Activated naive CD4-positive, alpha-beta T cell treated with anti-CD3 and anti-CD28 coated beads, Interleukin-2, amount 50 U/mL, for 24 hours (primary cell): Measurements from ENCODE around the gene LUC7L3.
"Not testable (repeated sequence)": the region's sequence is repeated elsewhere in the genome, so short reads cannot be mapped to it uniquely, and the experiment has no call there.

ENCODE experiments used
- H3K27ac Mint-ChIP-seq: one replicate; pipeline ENCODE4 v1.8.0; 2021; ENCODE audit warnings: mild to moderate bottlenecking, mixed read lengths
- H3K27me3 Mint-ChIP-seq: one replicate; pipeline ENCODE4 v1.8.0; 2021; ENCODE audit warnings: mixed read lengths
- H3K36me3 Mint-ChIP-seq: one replicate; pipeline ENCODE4 v1.8.0; 2021; ENCODE audit warnings: mixed read lengths
- H3K4me1 Mint-ChIP-seq: one replicate; pipeline ENCODE4 v1.8.0; 2021; ENCODE audit warnings: mixed read lengths
- H3K4me3 Mint-ChIP-seq: one replicate; pipeline ENCODE4 v1.8.0; 2021; ENCODE audit warnings: mild to moderate bottlenecking, mixed read lengths
- H3K9me3 Mint-ChIP-seq: one replicate; pipeline ENCODE4 v1.8.0; 2021; ENCODE audit warnings: mixed read lengths

Gene LUC7L3

DNA sequence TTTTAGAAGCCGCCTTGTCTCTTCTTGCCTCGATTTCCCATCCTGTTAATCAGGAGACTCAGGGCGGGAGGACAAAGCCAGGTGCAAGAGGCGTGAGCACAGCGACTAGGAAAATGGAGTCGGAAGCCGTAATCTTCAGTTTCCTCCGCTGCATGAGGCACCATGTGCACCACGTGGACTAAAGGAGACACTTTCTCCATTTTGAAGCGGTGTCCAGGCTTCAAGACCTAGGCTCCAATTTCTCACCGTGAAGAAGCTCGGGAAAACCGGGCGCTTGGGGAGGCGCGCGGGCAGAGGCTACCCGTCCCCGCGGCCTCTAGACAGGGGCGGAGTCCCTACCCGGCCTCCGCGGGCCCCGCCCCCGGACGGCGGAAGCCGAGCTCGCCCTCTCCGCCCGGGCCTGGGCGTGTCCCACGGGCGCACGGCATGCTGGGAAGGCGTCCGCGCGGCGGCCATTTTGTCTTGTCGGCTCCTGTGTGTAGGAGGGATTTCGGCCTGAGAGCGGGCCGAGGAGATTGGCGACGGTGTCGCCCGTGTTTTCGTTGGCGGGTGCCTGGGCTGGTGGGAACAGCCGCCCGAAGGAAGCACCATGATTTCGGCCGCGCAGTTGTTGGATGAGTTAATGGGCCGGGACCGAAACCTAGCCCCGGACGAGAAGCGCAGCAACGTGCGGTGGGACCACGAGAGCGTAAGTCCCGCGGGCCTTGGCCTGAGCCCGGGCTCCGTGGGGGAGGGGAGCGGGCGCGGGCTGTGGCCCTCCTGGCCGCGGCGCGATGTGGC, at the start of gene LUC7L3:
TSS of gene LUC7L3 (plus strand) at position 460 of the 780 bp plus-strand sequence. CDS start at position 590, 130 bp downstream.
- Mint-ChIP-seq H3K27me3 (no peaks in the 10 kb centered on the region), H3K4me3 (peak within 1 kb of the TSS; percentile 97), H3K9me3 (no peaks in the 10 kb centered on the region), H3K36me3 (peaks cover 13% of the 10 kb centered on the region), H3K4me1 (peaks cover 25% of the 10 kb centered on the region), H3K27ac (peak within 1 kb of the TSS; percentile 88)

GRCh38 chr17:50672071-50672470, 47.3 kb upstream of the LUC7L3 start:
- Mint-ChIP-seq H3K4me1 (no peaks in the 10 kb centered on the region), H3K4me3 (no peak overlapping the region), H3K27me3 (no peaks in the 10 kb centered on the region), H3K36me3 (no peaks in the 10 kb centered on the region), H3K9me3 (no peaks in the 10 kb centered on the region), H3K27ac (no peak overlapping the region)

DNA sequence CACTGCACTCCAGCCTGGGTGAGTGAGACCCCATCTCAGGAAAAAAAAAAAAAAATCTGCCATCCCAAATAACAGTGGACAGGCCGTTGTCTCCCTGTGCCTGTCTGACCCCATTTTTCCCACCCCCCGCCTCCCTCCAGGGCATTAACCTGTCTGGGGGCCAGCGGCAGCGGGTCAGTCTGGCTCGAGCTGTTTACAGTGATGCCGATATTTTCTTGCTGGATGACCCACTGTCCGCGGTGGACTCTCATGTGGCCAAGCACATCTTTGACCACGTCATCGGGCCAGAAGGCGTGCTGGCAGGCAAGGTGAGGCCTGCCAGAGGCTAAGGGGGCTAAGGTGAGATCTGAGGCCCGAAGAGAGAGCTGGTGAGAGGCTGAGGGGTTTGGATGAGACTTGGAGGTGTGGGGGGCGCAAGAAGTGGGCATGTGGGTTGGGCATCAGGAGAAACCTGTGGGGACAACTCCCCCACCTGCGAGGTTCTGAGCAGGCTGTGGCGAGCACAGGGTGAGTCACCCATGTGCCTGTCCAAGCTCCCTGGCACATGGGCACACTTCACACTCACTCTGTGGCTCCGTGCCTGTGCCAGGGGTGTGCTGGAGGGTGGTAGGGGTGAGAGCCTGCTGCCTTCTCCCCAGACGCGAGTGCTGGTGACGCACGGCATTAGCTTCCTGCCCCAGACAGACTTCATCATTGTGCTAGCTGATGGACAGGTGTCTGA, 46.4 kb upstream of the LUC7L3 start:
- Mint-ChIP-seq H3K27ac (no peak overlapping the region), H3K9me3 (no peaks in the 10 kb centered on the region), H3K36me3 (no peaks in the 10 kb centered on the region), H3K27me3 (no peaks in the 10 kb centered on the region), H3K4me3 (no peak overlapping the region), H3K4me1 (no peaks in the 10 kb centered on the region)

DNA sequence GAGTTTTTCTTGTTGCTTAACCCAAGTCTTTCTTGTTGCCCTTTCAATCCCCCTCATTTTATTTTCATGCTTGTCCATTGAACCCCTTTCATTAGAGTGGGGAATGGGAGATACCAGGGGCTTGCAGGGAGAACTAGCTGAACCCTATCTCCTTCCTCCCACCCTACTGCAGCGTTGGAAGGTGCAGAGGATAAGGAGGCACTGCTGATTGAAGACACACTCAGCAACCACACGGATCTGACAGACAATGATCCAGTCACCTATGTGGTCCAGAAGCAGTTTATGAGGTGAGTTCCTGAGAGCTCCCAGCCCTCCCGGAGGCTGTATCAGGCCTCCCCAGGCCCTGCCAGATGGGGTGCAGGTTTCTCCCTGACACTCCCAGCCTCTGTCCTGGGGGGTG, 44.2 kb upstream of the LUC7L3 start:
- Mint-ChIP-seq H3K36me3 (no peaks in the 10 kb centered on the region), H3K4me1 (no peaks in the 10 kb centered on the region), H3K4me3 (no peak overlapping the region), H3K27me3 (no peaks in the 10 kb centered on the region), H3K9me3 (no peaks in the 10 kb centered on the region), H3K27ac (no peak overlapping the region)

- H3K36me3 Mint-ChIP-seq = no peaks in the 10 kb centered on the region
- no peaks in the 10 kb centered on the region for H3K9me3 Mint-ChIP-seq
- no peak overlapping the region for H3K27ac Mint-ChIP-seq
- peaks cover 1% of the 10 kb centered on the region for H3K27me3 Mint-ChIP-seq
- no peaks in the 10 kb centered on the region for H3K4me1 Mint-ChIP-seq
- H3K4me3 Mint-ChIP-seq = no peak overlapping the region
These were observed 43.8 kb upstream of the LUC7L3 start for GRCh38 chr17:50675627-50676026.

GRCh38 chr17:50676065-50676975, 43.1 kb upstream of the LUC7L3 start:
- H3K27me3 Mint-ChIP-seq = peaks cover 4% of the 10 kb centered on the region
- H3K4me3 Mint-ChIP-seq = no peak overlapping the region
- H3K36me3 Mint-ChIP-seq = no peaks in the 10 kb centered on the region
- H3K27ac Mint-ChIP-seq = no peak overlapping the region
- peaks cover 4% of the 10 kb centered on the region for H3K4me1 Mint-ChIP-seq
- H3K9me3 Mint-ChIP-seq = no peaks in the 10 kb centered on the region

- H3K9me3 Mint-ChIP-seq = no peaks in the 10 kb centered on the region
- no peak overlapping the region for H3K27ac Mint-ChIP-seq
- H3K36me3 Mint-ChIP-seq = no peaks in the 10 kb centered on the region
- H3K4me3 Mint-ChIP-seq = no peak overlapping the region
- H3K4me1 Mint-ChIP-seq = peaks cover 7% of the 10 kb centered on the region
- peaks cover 5% of the 10 kb centered on the region for H3K27me3 Mint-ChIP-seq
These were observed 41.5 kb upstream of the LUC7L3 start for GRCh38 chr17:50677851-50678375.

DNA sequence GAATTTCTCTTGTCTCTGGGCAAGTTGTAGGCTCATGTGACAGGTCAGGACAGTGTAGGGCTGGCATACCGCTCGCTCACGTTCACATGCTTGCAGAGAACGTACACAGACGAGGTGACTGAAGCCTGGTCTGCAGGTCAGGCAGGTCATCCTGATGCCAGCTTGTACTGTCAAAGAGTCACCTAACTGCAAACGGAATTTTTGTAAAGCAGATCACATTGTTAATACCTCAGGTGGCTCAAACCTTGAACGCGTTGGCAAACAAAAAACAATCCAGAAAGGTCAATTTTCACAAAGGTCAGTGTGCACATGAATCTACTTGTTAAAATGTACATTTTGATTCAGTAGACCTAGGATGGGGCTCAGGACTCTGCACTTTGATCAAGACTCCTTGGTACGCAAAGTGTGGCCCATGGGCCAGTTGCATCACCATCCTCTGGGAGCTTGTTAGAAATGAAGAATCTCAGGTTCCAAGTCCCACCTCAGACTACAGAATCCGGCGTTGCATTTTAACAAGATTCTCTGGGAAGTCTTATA, 40.3 kb upstream of the LUC7L3 start:
- peaks cover 5% of the 10 kb centered on the region for H3K27me3 Mint-ChIP-seq

DNA sequence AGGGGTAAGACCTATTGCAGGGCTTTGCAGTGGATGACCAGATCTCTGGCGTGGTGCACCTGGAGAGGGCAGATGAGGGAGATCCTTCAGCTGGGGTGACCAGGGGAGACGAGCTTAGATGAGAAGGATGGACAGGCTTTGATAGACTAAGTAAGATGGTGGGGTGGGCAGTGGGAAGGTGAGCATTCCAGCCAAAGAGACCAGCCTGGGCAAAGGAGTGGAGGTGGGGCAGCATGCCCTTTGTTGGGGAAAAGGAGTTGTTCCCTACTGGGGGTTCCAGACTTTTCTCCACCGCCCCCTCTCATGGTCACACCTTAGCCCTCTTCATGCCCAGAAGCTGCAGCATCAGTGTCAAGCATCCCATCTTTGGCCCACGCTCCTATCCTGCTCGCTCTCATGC, 39.3 kb upstream of the LUC7L3 start:
- H3K9me3 Mint-ChIP-seq = no peaks in the 10 kb centered on the region
- H3K27me3 Mint-ChIP-seq = peaks cover 5% of the 10 kb centered on the region
- H3K4me3 Mint-ChIP-seq = no peak overlapping the region
- H3K27ac Mint-ChIP-seq = no peak overlapping the region
- no peaks in the 10 kb centered on the region for H3K36me3 Mint-ChIP-seq
- H3K4me1 Mint-ChIP-seq = peaks cover 7% of the 10 kb centered on the region

More for the DNA sequence above, 40.3 kb upstream of the LUC7L3 start:
- Mint-ChIP-seq H3K9me3 (no peaks in the 10 kb centered on the region), H3K4me1 (peaks cover 7% of the 10 kb centered on the region), H3K27ac (no peak overlapping the region), H3K36me3 (no peaks in the 10 kb centered on the region), H3K4me3 (no peak overlapping the region)

DNA sequence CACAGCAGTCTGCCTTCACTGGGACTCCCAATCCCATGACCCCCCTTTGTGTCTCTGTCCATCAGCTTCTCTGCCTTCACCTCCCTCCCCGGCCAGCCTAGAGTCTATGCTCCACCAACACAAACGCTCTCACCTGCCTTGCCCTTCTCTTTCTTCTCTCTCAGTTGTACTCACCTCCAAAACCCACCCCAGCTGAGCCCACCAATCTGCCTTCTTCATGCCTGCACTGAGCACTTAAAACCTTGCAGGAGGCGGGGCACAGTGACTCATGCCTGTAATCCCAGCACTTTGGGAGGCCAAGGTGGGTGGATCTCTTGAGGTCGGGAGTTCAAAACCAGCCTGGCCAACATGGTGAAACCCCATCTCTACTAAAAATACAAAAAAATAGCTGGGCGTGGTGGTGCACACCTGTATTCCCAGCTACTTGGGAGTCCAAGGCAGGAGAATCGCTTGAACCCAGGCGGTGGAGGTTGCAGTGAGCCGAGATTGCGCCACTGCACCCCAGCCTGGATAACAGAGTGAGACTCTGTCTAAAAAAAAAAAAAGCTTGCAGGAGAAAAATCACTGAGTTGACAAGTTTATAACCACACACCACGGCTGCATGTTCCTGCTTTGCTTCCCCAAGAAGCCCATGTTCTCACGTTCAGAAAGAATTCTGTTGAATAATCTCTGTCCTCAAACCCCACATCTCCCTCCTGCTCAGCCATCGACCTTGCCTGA, 38.7 kb upstream of the LUC7L3 start:
- H3K36me3 Mint-ChIP-seq, H3K4me1 Mint-ChIP-seq, H3K27me3 Mint-ChIP-seq, H3K27ac Mint-ChIP-seq, H3K4me3 Mint-ChIP-seq, H3K9me3 Mint-ChIP-seq: not testable (repeated sequence)

DNA sequence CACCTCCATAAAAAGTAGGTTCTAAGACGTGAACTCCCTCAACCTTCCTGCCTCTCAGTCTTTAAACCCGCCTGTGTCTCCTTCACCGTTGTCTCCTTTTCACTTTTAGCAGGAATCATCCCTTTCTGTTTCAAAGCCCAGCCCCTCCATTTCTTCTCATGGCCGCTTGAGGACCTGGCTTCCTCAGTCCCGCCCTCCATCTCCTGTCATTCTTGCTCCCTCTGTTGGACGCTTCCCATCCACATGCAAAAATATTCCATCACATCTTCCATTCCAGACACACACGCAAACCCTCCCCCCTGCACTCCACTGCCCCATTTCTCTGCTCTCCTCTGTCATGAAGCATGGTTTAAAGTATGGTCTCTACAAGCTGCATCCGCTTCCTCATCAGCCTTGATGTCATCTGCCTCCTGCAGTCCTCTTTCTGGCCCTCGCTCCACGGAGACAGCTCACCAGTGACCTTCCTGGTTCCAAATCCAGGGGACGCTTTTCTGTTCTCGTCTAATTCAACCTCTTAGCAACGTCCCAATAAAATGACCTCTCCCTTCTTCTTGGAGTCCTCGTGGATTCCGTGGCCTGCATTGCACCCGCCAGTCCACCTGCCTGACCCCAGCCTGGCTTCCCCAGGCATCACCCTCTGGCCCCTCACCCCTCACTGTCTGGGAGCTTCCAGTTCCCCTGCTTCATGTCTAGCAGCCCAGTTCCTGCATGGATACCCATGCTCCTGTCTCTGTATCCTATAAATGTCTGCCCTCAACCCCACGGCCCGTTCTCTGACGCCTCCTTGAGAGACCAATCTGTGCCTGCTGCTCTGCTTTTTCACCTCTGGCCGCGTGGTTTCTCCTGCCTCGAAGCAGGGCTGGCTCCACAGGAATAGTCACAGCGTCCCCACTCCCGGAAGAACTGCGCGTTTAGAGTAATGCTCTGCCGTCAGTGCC, 37.9 kb upstream of the LUC7L3 start:
- H3K4me3 Mint-ChIP-seq = no peak overlapping the region
- no peak overlapping the region for H3K27ac Mint-ChIP-seq
- H3K9me3 Mint-ChIP-seq = no peaks in the 10 kb centered on the region
- peaks cover 5% of the 10 kb centered on the region for H3K27me3 Mint-ChIP-seq
- H3K36me3 Mint-ChIP-seq = no peaks in the 10 kb centered on the region
- peaks cover 7% of the 10 kb centered on the region for H3K4me1 Mint-ChIP-seq

DNA sequence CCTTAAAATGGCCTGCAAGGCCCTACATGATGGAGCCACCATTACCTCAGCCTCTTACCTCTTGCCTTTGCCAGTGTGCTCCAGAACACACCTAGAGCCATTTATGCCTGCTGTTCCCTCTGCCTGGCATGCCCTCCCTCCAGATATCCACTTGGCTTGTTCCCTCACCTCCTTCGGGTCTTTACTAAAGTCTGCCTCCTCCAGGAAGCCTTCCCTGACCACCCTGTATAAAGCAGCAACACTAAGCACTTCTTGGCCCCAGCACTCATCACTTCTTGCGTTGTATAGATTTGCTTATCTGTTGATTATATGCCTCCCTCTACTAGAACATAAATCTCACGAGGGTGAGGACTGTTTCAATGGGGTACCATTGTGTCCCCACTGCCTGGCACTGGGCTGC, 37.0 kb upstream of the LUC7L3 start:
- Mint-ChIP-seq H3K4me3 (no peak overlapping the region), H3K27ac (no peak overlapping the region), H3K27me3 (peaks cover 5% of the 10 kb centered on the region), H3K4me1 (peaks cover 7% of the 10 kb centered on the region), H3K36me3 (no peaks in the 10 kb centered on the region), H3K9me3 (no peaks in the 10 kb centered on the region)

DNA sequence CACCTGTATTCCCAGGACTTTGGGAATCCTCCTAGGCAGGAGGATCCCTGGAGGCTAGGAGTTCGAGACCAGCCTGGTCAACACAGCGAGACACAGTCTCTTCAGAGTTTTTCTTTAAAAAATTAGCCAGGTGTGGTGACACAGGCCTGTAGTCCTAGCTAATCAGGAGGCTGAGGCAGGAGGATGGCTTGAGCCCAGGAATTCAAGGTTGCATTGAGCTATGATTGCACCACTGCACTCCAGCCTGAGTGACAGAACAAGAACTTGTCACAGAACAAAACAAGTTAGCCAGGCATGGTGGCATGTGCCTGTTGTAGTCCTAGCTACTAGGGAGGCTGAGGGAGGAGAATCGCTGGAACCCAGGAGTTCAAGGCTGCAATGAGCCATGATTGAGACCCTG, 36.5 kb upstream of the LUC7L3 start:
- H3K27me3 Mint-ChIP-seq = peaks cover 5% of the 10 kb centered on the region
- H3K9me3 Mint-ChIP-seq = no peaks in the 10 kb centered on the region
- H3K27ac Mint-ChIP-seq = no peak overlapping the region
- no peaks in the 10 kb centered on the region for H3K36me3 Mint-ChIP-seq
- no peak overlapping the region for H3K4me3 Mint-ChIP-seq
- peaks cover 7% of the 10 kb centered on the region for H3K4me1 Mint-ChIP-seq
